GM21786 (cell line): ENCODE results near the gene ZAR1.
"Not testable (repeated sequence)": the region's sequence is repeated elsewhere in the genome, so short reads cannot be mapped to it uniquely, and the experiment has no call there.

ENCODE experiments used
- ATAC-seq: cut with Tn5 transposase; IDR thresholded peaks from one replicate; pipeline ENCODE4 v1.9.1; 2021; ENCODE audit not compliant: unreplicated experiment

Gene ZAR1, protein sequence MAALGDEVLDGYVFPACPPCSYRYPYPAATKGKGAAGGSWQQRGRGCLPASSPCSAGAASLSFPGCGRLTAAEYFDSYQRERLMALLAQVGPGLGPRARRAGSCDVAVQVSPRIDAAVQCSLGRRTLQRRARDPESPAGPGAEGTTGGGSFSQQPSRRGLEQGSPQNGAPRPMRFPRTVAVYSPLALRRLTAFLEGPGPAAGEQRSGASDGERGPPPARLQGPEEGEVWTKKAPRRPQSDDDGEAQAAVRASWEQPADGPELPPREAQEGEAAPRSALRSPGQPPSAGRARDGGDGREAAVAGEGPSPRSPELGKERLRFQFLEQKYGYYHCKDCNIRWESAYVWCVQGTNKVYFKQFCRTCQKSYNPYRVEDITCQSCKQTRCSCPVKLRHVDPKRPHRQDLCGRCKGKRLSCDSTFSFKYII

DNA sequence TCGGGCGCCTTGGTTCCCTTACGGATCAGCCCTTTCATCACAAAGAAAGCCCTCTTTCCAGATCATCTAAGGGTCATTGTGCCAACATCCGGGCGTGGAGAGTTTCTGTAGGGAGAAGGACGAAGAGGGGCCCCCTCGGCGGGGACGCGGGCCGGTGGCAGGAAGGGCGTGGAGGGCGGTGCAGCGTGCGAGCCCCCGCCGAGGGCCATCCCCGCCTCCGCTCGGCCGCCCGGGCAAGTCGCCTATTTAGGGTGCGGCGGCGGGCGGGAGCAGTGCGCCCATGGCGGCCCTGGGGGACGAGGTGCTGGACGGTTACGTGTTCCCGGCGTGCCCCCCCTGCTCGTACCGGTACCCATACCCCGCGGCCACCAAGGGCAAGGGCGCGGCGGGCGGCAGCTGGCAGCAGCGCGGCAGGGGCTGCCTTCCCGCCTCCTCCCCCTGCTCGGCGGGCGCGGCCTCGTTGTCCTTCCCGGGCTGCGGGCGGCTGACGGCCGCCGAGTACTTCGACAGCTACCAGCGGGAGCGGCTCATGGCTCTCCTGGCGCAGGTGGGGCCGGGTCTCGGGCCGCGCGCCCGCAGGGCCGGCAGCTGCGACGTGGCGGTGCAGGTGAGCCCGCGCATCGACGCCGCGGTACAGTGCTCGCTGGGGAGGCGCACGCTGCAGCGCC lies at the start of gene ZAR1:
Gene ZAR1, plus strand, starts transcription at position 241 of the 668 bp plus-strand sequence. Its CDS starts 40 bp downstream, at position 281.
- no peak for ATAC-seq

DNA sequence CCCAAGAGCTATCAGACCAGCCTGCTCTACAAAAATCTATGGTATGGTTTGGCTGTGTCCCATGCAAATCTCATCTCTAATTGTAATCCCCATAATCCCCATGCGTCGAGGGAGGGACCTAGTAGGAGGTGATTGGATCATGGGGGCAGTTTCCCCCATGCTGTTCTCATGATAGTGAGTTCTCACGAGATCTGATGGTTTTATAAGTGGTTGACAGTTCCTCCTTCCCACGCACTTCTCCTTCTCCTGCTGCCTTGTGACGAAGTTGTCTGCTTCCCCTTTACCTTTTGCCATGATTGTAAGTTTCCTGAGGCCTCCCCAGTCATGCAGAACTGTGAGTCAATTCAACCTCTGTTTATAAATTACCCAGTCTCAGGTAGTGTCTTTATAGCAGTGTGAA lies 49.1 kb upstream of the ZAR1 start:
- ATAC-seq, result not testable (repeated sequence)

DNA sequence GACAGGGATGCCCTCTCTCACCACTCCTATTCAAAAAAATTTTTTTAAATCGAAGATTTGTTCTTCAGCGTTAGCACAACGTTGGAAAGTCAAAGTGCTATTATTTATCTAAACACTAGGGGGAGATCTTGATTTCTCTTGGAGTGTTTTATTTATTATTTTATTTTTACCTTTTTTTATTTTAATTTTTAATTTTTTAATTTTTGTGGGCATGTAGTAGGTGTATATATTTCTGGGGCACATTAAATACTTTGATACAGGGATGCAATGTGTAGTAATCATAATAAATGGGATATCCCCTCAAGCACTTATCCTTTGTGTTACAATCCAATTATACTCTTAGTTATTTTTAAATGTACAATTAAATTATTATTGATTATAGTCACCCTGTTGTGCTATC lies 44.3 kb upstream of the ZAR1 start:
- ATAC-seq, result no peak

DNA sequence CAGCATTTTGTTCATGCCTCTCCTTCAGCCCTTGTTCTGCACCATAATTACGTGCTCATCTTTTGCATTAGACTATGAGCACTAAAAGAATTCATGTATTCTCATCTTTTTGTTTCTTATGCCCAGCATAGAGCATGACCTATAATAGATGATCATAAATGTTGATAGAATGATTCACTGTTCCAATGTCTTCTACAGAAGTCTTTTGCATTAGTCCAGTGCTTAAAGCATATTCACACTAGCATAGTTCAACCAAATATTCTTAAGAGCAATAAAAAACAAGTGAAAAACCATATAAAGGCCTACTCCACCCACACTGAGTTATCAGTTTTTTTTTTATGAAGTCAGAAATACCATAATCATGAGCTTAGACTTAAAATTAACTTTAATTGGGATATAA lies 43.4 kb upstream of the ZAR1 start:
- ATAC-seq, result no peak

DNA sequence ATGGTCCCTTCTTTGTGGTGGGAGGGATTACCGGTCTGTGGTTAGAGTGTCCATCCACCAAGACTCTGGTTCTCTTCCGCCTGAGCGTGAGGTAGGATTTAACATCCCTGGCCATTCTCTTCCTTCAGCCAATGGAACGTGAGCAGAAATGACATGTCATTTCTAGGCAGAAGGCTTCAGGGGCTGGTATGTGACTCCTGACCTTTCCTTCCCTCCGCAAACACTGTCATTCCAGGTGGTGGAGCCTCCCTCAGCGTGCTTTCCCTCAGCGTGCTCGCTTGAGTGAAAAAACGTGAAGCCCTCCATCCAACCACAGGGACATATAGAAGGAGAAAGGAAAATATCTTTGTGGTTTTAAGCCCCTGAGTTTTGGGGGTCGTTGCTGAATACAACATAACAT lies 40.9 kb upstream of the ZAR1 start:
- no peak for ATAC-seq

DNA sequence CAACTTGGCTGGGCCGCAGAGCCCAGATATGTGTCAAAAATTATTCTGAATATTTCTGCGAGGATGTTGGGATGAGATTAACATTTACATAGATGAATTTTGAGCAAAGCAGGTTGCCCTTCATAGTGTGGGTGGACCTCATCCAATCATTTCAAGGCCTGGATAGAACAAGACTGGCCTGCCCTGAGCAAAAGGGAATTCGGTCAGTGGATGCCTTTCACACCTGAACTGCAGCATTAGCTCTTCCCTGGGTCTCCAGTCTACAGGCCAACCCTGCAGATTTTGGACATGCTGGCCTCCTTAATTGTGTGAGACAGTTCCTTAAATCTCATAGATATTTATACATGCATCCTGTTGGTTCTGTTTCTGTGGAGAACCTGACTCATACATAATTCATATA lies 39.3 kb upstream of the ZAR1 start:
- no peak for ATAC-seq

DNA sequence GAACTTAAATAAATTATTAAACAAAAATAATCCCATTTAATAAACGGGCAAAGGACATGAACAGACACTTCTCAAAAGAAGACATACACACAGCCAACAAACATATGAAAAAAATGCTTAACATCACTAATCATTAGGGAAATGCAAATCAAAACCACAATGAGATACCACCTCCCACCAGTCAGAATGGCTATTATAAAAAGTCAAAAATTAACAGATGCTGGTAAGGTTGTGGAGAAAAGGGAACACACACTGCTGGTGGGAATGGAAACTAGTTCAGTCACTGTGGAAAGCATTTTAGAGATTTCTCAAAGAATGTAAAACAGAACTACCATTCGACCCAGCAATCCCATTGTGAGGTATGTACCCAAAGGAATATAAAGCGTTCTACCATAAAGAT lies 38.4 kb upstream of the ZAR1 start:
- not testable (repeated sequence) for ATAC-seq

DNA sequence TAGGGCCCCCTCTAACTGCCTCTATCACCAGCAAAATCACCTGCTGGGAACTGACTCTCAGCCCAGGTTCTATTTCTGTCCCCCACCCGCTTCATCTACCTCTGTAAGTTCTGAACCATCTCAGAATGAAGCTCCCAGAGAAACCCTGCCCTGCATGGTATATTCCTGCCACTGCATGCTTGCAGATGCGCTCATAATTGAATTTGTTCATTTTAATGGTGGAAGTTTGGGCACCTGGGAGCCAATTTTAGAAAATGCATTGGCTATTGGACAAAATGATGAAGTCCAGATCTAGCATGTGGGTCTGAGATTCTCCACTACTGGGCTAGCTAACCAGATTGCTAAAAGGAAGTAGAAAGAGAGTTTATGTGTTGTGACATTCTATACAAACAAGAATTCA lies 35.5 kb upstream of the ZAR1 start:
- no peak for ATAC-seq

DNA sequence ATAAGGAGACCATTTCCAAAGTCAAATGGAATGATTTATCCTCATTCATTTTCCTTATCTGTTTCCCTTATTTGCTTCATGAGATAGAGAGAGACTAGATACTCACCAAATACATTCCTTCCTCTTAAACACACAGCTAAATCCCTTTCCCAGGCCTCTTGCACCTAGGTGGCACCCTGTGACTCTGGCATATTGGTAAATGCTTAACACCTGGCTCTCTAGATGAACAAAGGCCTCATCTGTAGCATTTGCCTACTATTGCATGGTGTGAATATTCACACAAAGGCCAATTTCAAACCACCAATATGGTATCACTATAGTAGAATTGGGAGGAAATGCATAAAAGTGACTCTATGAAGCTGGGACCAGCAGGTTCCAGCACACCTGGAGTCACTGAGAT lies 29.1 kb upstream of the ZAR1 start:
- ATAC-seq, result no peak

DNA sequence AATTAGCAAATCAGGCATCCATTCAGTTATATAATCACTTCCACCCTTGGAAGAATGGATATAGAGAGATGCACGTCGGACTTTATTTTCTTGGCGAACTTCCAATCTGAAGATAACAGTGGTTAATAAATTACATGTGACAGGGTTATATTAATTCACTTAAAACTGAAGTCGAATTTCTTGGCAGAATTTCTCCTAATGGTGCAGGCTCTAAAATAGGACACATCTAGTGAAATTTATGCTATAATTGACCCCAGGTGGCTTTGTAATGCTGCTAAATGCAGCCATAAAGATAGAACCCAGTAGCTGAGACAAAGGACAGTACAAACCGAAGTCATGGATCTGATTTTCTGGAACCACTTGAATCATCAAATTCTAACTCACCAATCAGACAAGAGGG lies 27.7 kb upstream of the ZAR1 start:
- ATAC-seq, result no peak

DNA sequence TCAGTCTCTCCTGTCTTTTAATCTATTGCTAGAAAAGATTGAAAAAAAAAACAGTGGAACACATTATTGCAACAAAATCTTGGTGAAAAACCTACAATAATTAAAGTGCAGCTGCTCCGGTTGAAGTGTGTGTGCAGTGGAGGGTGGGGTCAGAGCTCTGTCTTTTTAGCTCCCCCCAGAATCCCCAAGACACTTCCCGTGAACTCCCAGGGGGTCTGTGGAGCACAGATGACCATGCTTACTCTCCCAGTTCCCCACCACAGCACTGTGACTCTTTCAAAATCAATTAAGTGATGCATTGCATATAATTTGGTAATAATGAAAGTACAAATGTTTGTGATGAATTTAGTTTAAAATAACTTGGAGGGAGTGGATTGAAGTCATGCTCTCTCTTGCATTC lies 22.6 kb upstream of the ZAR1 start:
- ATAC-seq, result no peak

DNA sequence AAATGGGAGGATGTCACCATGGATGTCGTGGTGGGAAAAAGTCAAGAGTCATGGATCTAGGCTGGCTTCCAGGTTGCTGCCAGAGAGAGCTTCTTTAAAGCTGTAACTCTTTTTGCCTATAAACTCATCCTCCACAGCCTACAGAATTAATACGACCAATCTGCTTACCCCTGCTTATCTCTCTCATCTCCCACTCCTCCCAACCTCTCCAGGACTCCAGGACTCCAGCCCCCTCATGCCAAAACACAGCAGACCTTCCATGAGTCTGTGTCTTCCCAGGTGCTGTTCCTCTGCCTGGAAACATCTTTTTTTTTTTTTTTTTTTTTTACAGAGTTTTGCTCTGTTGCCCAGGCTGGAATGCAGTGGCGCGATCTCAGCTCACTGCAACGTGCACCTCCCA lies 22.2 kb upstream of the ZAR1 start:
- no peak for ATAC-seq

DNA sequence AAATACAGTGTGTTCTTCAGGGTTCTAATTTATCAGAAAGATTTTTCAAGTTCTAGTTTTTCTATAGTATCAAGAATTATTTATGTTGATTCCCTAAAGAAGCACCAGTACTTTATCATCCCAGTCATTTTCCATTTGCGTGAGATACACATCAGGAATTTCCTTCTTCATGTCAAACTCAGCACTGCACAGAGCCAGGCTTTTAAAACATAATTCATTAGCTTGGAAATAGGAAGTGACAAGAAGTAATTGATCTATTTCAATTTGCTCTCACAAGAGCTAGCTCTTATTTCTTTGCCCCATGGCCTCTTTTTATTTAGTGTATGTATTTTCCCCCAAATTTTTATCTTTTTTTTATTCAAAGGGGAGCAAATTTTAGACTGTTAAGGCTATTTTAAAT lies 19.9 kb upstream of the ZAR1 start:
- no peak for ATAC-seq

DNA sequence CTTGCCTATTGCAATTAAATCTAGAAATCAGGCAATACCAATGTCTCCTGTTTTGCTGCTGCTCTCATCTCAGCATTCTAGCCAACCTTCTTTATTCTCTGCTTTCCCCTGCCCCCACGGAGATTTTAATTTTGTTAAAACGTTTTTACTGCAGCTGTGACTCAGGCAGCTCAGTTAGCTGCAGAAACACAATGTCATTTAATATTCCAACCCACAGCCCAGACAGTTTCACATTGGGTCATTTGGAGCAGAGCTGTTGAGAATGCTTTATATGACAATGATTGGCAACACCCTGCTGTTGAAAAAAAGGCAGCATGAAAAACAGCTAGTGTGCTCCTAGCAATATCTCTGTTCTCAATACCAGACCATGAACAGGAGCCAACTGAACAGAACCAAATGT lies 19.5 kb upstream of the ZAR1 start:
- no peak for ATAC-seq

DNA sequence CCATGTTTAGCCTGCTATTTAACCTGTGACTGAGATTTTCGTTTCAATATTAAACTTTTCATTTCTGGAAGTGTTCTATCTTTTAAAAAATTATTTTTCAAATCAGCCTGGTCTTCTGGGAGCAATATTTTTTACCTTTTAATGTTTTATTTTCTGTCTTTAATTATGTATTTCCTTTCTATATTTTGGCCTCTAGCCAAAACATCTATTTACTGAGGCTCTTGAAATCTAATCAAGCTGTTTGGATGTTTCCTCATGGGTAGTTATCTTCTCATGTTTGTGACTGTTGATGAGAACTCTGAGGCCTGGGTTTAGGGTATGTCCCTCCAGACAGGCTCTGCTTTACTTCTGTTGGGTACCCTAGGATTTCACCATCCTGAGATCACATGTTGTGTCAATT lies 17.3 kb upstream of the ZAR1 start:
- ATAC-seq, result no peak

DNA sequence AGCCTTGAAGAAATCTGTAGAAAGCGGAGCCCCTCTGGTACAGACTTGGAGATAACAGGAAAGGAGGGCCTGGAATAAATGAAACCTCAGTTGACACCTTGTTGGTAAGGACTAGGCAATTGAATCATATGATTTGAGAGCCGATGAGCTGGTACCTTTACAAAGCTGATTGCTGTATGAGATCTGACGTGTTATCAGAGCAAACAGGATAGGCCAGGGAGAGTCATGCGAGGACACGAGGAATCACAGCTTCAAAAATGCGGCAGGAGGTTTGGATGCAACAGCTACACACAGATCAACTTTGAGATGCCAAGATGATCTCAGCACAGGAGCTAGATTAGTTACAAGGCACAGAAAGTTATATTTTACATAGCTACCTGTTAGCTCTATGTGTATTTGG lies 14.3 kb upstream of the ZAR1 start:
- no peak for ATAC-seq

DNA sequence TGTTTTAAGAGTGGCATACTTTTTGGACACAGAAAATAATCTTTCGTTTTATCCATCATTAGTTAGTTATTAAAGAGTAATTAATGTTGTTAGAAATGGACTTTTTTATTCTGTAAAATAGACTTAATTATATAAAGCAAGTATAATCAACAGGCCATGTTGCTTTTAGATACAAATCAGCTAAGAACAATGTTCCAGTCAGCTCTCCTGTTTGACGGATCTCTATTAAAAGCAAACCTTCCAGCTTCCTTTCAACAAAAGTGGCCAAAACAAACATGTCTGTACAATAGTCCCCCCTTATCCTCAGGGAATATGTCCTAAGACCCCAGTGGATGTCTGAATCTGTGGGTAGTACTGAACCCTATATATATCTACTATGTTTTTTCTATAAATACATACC lies 11.8 kb upstream of the ZAR1 start:
- ATAC-seq, result no peak

DNA sequence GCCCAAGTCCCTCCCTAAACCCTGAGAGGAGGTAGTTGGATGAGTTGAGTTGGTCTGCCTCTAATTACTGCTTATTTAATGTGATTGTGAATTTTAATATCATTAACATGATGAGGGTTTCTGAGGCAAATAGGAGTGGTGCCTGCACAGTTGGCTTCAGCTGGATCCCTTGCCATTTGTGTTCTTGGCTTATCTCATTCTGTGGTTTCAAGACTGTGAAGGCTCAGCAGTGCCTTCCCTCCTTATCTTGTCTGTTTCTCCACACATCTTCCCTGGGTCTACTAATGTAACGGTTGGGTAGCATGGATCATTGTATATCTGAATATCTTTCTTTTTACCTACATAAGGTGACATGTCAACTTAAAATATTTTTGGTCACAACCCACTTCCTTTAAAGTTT lies 8.5 kb upstream of the ZAR1 start:
- no peak for ATAC-seq

DNA sequence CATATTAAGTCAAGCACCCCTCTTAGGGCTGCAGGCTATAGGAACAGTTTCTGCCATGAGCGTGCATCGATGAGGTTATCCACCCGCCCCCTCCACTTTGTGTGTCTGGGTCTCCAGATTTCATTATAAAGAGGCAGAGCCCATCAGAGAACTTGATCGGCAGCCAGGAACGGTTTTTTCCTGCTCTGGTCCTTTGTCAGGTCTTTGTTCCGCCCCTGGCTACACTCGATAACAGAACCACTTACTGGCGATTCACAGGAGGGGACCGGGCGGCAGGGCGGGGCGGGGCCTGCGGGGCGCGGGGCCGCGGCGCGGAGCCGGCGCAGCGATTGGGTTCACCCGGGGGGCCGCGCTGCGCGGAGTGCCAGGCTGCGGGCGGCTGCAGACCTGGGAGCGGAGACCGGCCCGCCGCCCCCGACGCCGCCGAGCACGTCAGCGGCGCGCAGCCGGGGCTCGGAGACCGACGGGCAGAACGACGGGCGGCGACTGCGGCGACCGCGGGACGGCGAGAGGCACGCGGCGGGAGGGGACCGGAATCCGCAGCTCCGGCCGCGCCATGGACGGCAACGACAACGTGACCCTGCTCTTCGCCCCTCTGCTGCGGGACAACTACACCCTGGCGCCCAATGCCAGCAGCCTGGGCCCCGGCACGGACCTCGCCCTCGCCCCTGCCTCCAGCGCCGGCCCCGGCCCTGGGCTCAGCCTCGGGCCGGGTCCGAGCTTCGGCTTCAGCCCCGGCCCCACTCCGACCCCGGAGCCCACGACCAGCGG lies 6.9 kb upstream of the ZAR1 start, which contains the start of gene SLC10A4:
Gene SLC10A4, plus strand, starts transcription at position 338 of the 771 bp plus-strand sequence. Its CDS starts 219 bp downstream, at position 557.
- no peak for ATAC-seq

DNA sequence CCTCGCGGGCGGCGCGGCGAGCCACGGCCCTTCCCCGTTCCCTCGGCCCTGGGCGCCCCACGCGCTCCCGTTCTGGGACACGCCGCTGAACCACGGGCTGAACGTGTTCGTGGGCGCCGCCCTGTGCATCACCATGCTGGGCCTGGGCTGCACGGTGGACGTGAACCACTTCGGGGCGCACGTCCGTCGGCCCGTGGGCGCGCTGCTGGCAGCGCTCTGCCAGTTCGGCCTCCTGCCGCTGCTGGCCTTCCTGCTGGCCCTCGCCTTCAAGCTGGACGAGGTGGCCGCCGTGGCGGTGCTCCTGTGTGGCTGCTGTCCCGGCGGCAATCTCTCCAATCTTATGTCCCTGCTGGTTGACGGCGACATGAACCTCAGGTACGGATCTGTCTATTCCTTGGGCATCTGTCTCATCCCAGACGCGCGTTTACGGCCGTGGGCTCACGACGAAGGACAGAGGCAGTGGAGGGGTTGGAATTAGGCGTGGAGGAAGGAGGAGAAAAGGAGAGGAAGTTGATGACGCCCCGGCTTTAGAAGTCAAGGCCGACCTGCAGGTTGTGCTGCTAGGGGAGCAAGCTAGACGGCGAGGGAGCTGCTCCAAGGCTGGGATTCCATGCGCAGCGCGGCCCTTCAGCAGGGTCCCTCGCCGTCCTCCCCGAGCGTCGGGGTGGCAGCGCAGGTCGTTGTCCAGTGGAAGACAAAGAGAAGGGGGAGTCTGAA lies 6.1 kb upstream of the ZAR1 start:
- no peak for ATAC-seq

DNA sequence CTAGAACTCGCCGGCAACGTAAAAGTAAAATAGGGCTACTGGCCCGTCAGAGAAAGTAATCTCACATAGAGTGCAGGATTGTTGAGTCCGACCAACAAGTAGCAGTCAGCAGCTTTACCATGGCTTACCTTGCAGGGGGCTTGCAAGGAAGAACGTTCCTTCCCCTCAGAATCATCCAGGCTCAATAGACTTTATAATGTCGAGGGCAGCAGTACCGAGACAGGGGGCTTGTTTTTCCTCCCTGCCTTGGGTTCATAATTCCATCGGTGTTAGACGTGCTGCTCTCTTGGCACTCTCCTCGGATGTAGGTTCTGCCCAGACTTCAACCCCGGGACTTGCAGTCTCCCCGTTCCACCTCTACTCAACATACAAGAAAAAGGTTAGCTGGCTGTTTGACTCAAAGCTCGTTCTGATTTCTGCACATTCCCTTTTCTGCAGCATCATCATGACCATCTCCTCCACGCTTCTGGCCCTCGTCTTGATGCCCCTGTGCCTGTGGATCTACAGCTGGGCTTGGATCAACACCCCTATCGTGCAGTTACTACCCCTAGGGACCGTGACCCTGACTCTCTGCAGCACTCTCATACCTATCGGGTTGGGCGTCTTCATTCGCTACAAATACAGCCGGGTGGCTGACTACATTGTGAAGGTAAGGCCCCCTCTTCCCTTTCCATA lies 5.4 kb upstream of the ZAR1 start:
- ATAC-seq, result no peak
